ENCODE measurements around the gene CBX8.

CBX8 gene

GRCh38 chr17:79803997-79804855 lies 7.3 kb upstream of the CBX8 start:
- DNase-seq = no peak

- DNase-seq = no peak
Measured at GRCh38 chr17:79803421-79803996, 6.6 kb upstream of the CBX8 start.

- no peak for DNase-seq
Measured at GRCh38 chr17:79802736-79803420, 6.0 kb upstream of the CBX8 start.

GRCh38 chr17:79802039-79802735 lies 5.3 kb upstream of the CBX8 start:
- no peak for DNase-seq

- DNase-seq = no peak
Measured at GRCh38 chr17:79801156-79802038, 4.5 kb upstream of the CBX8 start.

- DNase-seq = no peak
Measured at GRCh38 chr17:79800325-79801155, 3.7 kb upstream of the CBX8 start.

- no peak for DNase-seq
Measured at GRCh38 chr17:79799538-79800324, 2.9 kb upstream of the CBX8 start.

- DNase-seq = no peak
Measured at GRCh38 chr17:79799174-79799537, 2.3 kb upstream of the CBX8 start.

GRCh38 chr17:79798299-79799173 lies 1.7 kb upstream of the CBX8 start:
- DNase-seq = no peak

- no peak for DNase-seq
Measured at GRCh38 chr17:79797492-79798298, 818 bp upstream of the CBX8 start.

GRCh38 chr17:79796444-79796762 lies 474 bp downstream of the CBX8 start:
- DNase-seq = no peak

- no peak for DNase-seq
Measured at GRCh38 chr17:79795795-79796443, 958 bp downstream of the CBX8 start.

- no peak for DNase-seq
Measured at GRCh38 chr17:79794659-79795511, 2.0 kb downstream of the CBX8 start.

- no peak for DNase-seq
Measured at GRCh38 chr17:79793924-79794304, 3.0 kb downstream of the CBX8 start.

GRCh38 chr17:79792984-79793923 lies 3.6 kb downstream of the CBX8 start:
- DNase-seq = no peak

GRCh38 chr17:79792341-79792871 lies 4.5 kb downstream of the CBX8 start:
- no peak for DNase-seq

All from T-helper 9 cell (primary cell).